ENCODE results near the gene POLL. TPM values are rescaled to one million over a fixed set of nuclear protein-coding genes. Genes with fewer than 3 reads are reported as not detected.

The POLL gene
- total and polyA plus RNA-seq, 2 donors (not counting 3 experiments of a cell fraction or from before 2014, with no cell fraction given): 34.3 to 42.3 TPM

GRCh38 chr10:101615525-101616116 lies 27.6 kb upstream of the POLL start:
- POLR2A ChIA-PET: no interaction called here

GRCh38 chr10:101614663-101615524 lies 26.8 kb upstream of the POLL start:
- H3K4me3 ChIP-seq (replicated peaks in 1 of 3; ENCODE audit: insufficient read depth in 1 of 3, low read depth in 1 of 3, low read length in 3 of 3): no peak overlapping the region
- CTCF ChIA-PET: interaction anchor here (1.0 to 1.1 kb wide), 2 partner anchors 11 to 12 kb away, joined by 3 to 4 read pairs; no protein-coding TSS in a partner anchor

More at GRCh38 chr10:101615525-101616116, 27.6 kb upstream of the POLL start:
- H3K9me1 ChIP-seq (replicated peaks; ENCODE audit: control insufficient read depth, extremely low read depth, insufficient read depth, low read length): no peaks in the 10 kb centered on the region
- H3K27ac ChIP-seq (ENCODE audit: insufficient read depth, low read depth, low read length): no peak overlapping the region
- dilution Hi-C loops (cut with MboI; ENCODE audit: extremely low pct_ligation_motif_present, low sequenced_read_pairs) (no loop called here), intact Hi-C loops (cut with micrococcal nuclease) (no loop called here)
- no peak overlapping the region for H3K9ac ChIP-seq (replicated peaks; ENCODE audit: extremely low read depth, insufficient read depth, low read length)
- no peak overlapping the region for H2AFZ ChIP-seq (ENCODE audit: low read depth, low read length)
- no peaks in the 10 kb centered on the region for H3K9me3 ChIP-seq (replicated peaks; ENCODE audit: control insufficient read depth, insufficient read depth, low read length)
- no peaks in the 10 kb centered on the region for H3K4me1 ChIP-seq (ENCODE audit: control insufficient read depth, extremely low read depth, insufficient read depth, low read length)
- no peak overlapping the region for H3K4me3 ChIP-seq (replicated peaks in 1 of 3; ENCODE audit: insufficient read depth in 1 of 3, low read depth in 1 of 3, low read length in 3 of 3)
- CTCF ChIA-PET: interaction anchor here (0.8 to 2.1 kb wide), 3 partner anchors 11 to 166 kb away, joined by 3 to 19 read pairs (median 4); no protein-coding TSS in a partner anchor
- BruUV-seq (replicated peaks): no TSS peak
- H4K20me1 ChIP-seq (replicated peaks; ENCODE audit: control insufficient read depth, extremely low read depth, insufficient read depth, low read length): no peaks in the 10 kb centered on the region
- H3K79me2 ChIP-seq (ENCODE audit: control insufficient read depth, insufficient read depth, low read length): no peaks in the 10 kb centered on the region
- H3K4me2 ChIP-seq (ENCODE audit: insufficient read depth, low read length): no peak overlapping the region
- FAIRE-seq (no peak), DNase-seq (ENCODE audit: low read depth, low spot score) (no peak)
- TF ChIP-seq POLR2A (IDR thresholded peaks at IDR 0.05; ENCODE audit: low read depth, low read length) (no peak), POLR2AphosphoS5 (IDR thresholded peaks at IDR 0.05; ENCODE audit: insufficient read depth, low read depth, low read length) (no peak), MAX (IDR thresholded peaks at IDR 0.05; ENCODE audit: insufficient read depth, insufficient read length) (no peak)
- no peaks in the 10 kb centered on the region for H3K27me3 ChIP-seq (ENCODE audit: control insufficient read depth in 2 of 2, insufficient read depth in 2 of 2, low read length in 2 of 2)
- peaks cover 0 to 11% of the 10 kb centered on the region in 2 experiments for H3K36me3 ChIP-seq (ENCODE audit: control insufficient read depth in 2 of 2, extremely low read depth in 1 of 2, insufficient read depth in 2 of 2, low read length in 2 of 2)

More at GRCh38 chr10:101614663-101615524, 26.8 kb upstream of the POLL start:
- TF ChIP-seq EZH2 (IDR thresholded peaks at IDR 0.05; ENCODE audit: borderline replicate concordance, low read depth, low read length, severe bottlenecking): no peak
- no peak for TF ChIP-seq FOS (IDR thresholded peaks at IDR 0.05; ENCODE audit: borderline replicate concordance, insufficient read depth, low read length)
- TF ChIP-seq JUN (IDR thresholded peaks at IDR 0.05; ENCODE audit: borderline replicate concordance, insufficient read depth, insufficient read length, low read depth): no peak
- TF ChIP-seq MAX (IDR thresholded peaks at IDR 0.05; ENCODE audit: insufficient read depth, insufficient read length): no peak
- no peak for TF ChIP-seq POLR2AphosphoS5 (IDR thresholded peaks at IDR 0.05; ENCODE audit: insufficient read depth, low read depth, low read length)
- no peak for DNase-seq (ENCODE audit: low read depth, low spot score)
- Histone ChIP-seq H3K27me3 (ENCODE audit: control insufficient read depth in 2 of 2, insufficient read depth in 2 of 2, low read length in 2 of 2) (no peaks in the 10 kb centered on the region), H3K36me3 (ENCODE audit: control insufficient read depth in 2 of 2, extremely low read depth in 1 of 2, insufficient read depth in 2 of 2, low read length in 2 of 2) (peaks cover 0 to 15% of the 10 kb centered on the region in 2 experiments), H3K9me3 (replicated peaks; ENCODE audit: control insufficient read depth, insufficient read depth, low read length) (no peaks in the 10 kb centered on the region), H3K4me1 (ENCODE audit: control insufficient read depth, extremely low read depth, insufficient read depth, low read length) (no peaks in the 10 kb centered on the region), H3K9ac (replicated peaks; ENCODE audit: extremely low read depth, insufficient read depth, low read length) (no peak overlapping the region), H3K4me2 (ENCODE audit: insufficient read depth, low read length) (no peak overlapping the region), H4K20me1 (replicated peaks; ENCODE audit: control insufficient read depth, extremely low read depth, insufficient read depth, low read length) (no peaks in the 10 kb centered on the region), H3K27ac (ENCODE audit: insufficient read depth, low read depth, low read length) (no peak overlapping the region), H2AFZ (ENCODE audit: low read depth, low read length) (no peak overlapping the region), H3K9me1 (replicated peaks; ENCODE audit: control insufficient read depth, extremely low read depth, insufficient read depth, low read length) (no peaks in the 10 kb centered on the region), H3K79me2 (ENCODE audit: control insufficient read depth, insufficient read depth, low read length) (no peaks in the 10 kb centered on the region)
- POLR2A ChIA-PET: no interaction called here
- intact Hi-C loops (cut with micrococcal nuclease) (no loop called here), dilution Hi-C loops (cut with MboI; ENCODE audit: extremely low pct_ligation_motif_present, low sequenced_read_pairs) (no loop called here)
- no TSS peak for BruUV-seq (replicated peaks)
- FAIRE-seq: no peak

All from endothelial cell of umbilical vein (primary cell).